Measurements from ENCODE around the gene PEX19.

PEX19 gene

GRCh38 chr1:160284782-160285344 is at the start of gene PEX19:
Gene PEX19 (minus strand): TSS chr1:160285133. CDS start chr1:160285124, 9 bp downstream.
- peak; percentile 97 for DNase-seq (ENCODE audit: extremely low spot score)
- ChIA-PET POLR2A (interaction anchor here (0.9 kb wide), 1 partner anchor 65 kb away, joined by 3 read pairs; no protein-coding TSS in a partner anchor), CTCF (interaction anchor here (0.7 to 3.4 kb wide), 7 partner anchors 10 to 199 kb away, joined by 3 to 15 read pairs (median 3); no protein-coding TSS in a partner anchor)
- TF ChIP-seq, protein P1, sequence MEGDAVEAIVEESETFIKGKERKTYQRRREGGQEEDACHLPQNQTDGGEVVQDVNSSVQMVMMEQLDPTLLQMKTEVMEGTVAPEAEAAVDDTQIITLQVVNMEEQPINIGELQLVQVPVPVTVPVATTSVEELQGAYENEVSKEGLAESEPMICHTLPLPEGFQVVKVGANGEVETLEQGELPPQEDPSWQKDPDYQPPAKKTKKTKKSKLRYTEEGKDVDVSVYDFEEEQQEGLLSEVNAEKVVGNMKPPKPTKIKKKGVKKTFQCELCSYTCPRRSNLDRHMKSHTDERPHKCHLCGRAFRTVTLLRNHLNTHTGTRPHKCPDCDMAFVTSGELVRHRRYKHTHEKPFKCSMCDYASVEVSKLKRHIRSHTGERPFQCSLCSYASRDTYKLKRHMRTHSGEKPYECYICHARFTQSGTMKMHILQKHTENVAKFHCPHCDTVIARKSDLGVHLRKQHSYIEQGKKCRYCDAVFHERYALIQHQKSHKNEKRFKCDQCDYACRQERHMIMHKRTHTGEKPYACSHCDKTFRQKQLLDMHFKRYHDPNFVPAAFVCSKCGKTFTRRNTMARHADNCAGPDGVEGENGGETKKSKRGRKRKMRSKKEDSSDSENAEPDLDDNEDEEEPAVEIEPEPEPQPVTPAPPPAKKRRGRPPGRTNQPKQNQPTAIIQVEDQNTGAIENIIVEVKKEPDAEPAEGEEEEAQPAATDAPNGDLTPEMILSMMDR (IDR thresholded peaks at IDR 0.05; ENCODE audit: control extremely low read depth, extremely low read depth, low read depth, missing control alignments), result no peak

DNA sequence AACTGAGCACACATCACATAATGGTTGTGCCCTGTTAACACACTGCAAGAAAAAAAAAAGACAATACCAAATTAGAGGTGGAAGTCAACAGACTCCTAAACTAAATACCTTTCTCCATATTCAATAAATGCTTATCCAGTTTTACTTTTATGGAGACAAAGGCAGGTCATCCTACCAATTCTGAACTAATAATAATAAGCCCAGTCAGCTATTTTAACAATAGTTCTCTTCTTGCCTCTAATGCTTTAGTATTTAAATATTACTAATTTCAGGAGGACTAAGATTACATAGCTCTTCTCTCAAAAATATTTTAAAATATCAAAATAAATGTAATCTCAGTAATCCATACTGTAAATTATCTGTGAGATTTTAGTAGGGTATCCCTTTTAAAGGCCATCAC is 47.6 kb upstream of the PEX19 start:
- ChIA-PET CTCF (interaction anchor here (2.0 to 3.3 kb wide), 5 partner anchors 10 to 139 kb away, joined by 4 to 28 read pairs (median 6); no protein-coding TSS in a partner anchor), POLR2A (no interaction called here)
- TF ChIP-seq, protein P1 (IDR thresholded peaks at IDR 0.05; ENCODE audit: control extremely low read depth, extremely low read depth, low read depth, missing control alignments), result no peak
- DNase-seq (ENCODE audit: extremely low spot score), result no peak

DNA sequence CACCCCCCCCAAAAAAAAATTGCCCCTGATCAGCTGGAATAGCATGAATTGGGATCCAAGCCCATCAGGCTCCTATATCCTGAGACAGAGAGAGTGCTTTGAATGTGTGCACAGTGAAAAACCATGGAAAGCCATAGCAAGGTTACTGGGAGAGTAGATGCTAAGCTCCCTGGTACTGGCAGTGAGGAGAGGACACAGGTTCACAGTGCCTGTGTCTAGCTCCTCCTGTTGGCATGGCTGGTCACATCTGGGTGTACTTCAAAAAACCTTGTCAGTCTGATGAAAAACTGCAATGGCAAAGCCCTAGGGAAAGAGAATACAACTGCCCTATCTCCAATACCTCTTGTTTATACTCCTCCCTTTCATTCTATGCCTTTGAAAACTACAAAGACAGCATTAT is 45.2 kb upstream of the PEX19 start:
- ChIA-PET POLR2A (interaction anchor here (0.6 kb wide), 1 partner anchor 24 kb away, joined by 7 read pairs; no protein-coding TSS in a partner anchor), CTCF (interaction anchor here (1.0 to 4.2 kb wide), 8 partner anchors 10 to 245 kb away, joined by 3 to 23 read pairs (median 4); no protein-coding TSS in a partner anchor)
- DNase-seq (ENCODE audit: extremely low spot score), result no peak
- TF ChIP-seq, protein P1 (IDR thresholded peaks at IDR 0.05; ENCODE audit: control extremely low read depth, extremely low read depth, low read depth, missing control alignments), result peak; percentile 2

DNA sequence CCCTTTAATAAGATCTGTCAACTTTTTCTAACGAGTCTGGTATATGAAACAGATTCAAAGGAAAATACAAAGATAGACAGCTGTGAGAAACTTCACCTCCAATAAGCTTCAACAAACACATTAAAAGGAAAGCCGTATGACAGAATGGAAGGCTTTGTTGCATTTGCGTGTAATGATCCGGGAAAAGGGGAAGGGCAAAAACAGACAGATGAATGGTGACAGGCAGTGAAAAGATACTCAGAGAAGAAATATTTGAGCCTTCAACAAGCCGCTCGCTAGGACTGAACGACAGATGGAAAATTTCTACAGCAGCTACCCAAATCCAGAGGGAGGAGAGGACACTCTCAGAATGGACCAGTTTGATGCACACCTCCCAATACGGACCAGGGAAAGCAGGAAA is 43.3 kb upstream of the PEX19 start:
- TF ChIP-seq, protein P1 (IDR thresholded peaks at IDR 0.05; ENCODE audit: control extremely low read depth, extremely low read depth, low read depth, missing control alignments), result no peak
- CTCF ChIA-PET, result interaction anchor here (0.9 to 4.2 kb wide), 11 partner anchors 9 to 243 kb away, joined by 3 to 23 read pairs (median 4); no protein-coding TSS in a partner anchor
- POLR2A ChIA-PET, result interaction anchor here (0.6 kb wide), 1 partner anchor 86 kb away, joined by 3 read pairs; no protein-coding TSS in a partner anchor
- DNase-seq (ENCODE audit: extremely low spot score), result no peak

DNA sequence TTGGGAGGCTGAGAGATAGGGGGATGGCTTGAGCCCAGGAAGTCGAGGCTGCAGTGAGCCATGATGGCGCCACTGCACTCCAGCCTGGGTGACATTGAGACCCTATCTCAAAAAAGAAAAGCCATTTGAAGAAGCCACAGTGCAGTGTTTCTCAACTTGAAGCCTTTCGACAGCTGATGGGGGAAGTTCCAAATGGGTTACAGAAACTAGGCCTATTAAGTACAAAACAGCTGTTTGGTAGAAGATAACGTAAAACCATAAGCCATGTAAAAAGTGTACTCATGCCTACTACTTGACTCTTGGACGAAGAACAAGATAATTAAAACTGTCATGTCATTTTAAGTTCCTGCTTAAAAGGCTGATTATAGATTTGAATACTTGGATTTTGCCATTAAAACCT is 41.5 kb upstream of the PEX19 start:
- DNase-seq (ENCODE audit: extremely low spot score), result no peak
- ChIA-PET POLR2A (interaction anchor here (1.2 kb wide), 1 partner anchor 35 kb away, joined by 4 read pairs; no protein-coding TSS in a partner anchor), CTCF (interaction anchor here (1.2 to 1.3 kb wide), 2 partner anchors 24 to 35 kb away, joined by 3 to 5 read pairs; no protein-coding TSS in a partner anchor)
- TF ChIP-seq, protein P1 (IDR thresholded peaks at IDR 0.05; ENCODE audit: control extremely low read depth, extremely low read depth, low read depth, missing control alignments), result no peak

DNA sequence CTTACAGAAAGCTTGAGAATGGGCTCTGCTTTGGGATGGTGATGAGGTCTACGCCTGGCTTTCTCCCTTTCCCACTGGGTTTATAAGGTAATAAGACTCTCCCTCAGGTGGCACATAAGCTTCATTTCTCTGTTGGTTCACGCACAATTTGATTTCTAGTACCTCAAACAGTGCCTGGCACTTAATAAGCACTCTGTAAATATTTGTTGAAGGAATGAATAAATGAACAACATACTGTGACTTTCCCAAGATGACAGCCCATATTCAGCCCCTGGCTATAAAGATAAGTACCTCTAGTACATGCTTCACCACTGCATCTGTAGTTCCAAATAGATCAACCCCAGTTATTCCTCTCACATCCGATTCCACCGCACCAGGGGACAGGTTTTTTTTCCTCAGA is 40.3 kb upstream of the PEX19 start:
- TF ChIP-seq, protein P1 (IDR thresholded peaks at IDR 0.05; ENCODE audit: control extremely low read depth, extremely low read depth, low read depth, missing control alignments), result no peak
- DNase-seq (ENCODE audit: extremely low spot score), result no peak
- POLR2A ChIA-PET, result no interaction called here
- CTCF ChIA-PET, result interaction anchor here (1.2 to 1.8 kb wide), 6 partner anchors 8 to 217 kb away, joined by 3 to 6 read pairs (median 4); no protein-coding TSS in a partner anchor

All from GM10248 (cell line).